Upper lobe of left lung (tissue), 6 donors: ENCODE measurements around the gene TMEM175. TPM values are rescaled to one million over a fixed set of nuclear protein-coding genes. Genes with fewer than 3 reads are reported as not detected.
A peak's percentile ranks its signal among the peaks of the same experiment; 100 is the strongest.
"Not testable (repeated sequence)": the region's sequence is repeated elsewhere in the genome, so short reads cannot be mapped to it uniquely, and the experiment has no call there.

ENCODE experiments used
- ATAC-seq, 2 donors: fragments of 200-7000 bp; cut with Tn5 transposase; one replicate each; pipeline ENCODE4 v1.9.1; 2022; ENCODE audit warnings: mild to moderate bottlenecking in 2 of 2, moderate library complexity in 2 of 2; ENCODE audit not compliant: low FRiP score in 2 of 2
- DNase-seq, 2 donors: peaks; one replicate each; pipeline ENCODE4 v3.0.0-alpha.2; 2019 to 2020
- H3K27ac ChIP-seq, 4 donors: fragments of 200-600 bp; sonication (generic); one replicate each; pipeline ENCODE4 v1.5.1; 2016 to 2019
- H3K27me3 ChIP-seq, 4 donors: fragments of 200-600 bp; sonication (generic); one replicate each; pipeline ENCODE4 v1.5.1; 2017 to 2019
- H3K36me3 ChIP-seq, 4 donors: fragments of 200-600 bp; sonication (generic); one replicate each; pipeline ENCODE4 v1.5.1; 2016 to 2019
- H3K4me1 ChIP-seq, 4 donors: fragments of 200-600 bp; sonication (generic); one replicate each; pipeline ENCODE4 v1.5.1; 2018 to 2019
- H3K4me3 ChIP-seq, 4 donors: fragments of 200-600 bp; sonication (generic); one replicate each; pipeline ENCODE4 v1.5.1; 2017 to 2019; ENCODE audit warnings: mild to moderate bottlenecking in 2 of 4, moderate library complexity in 1 of 4
- H3K9me3 ChIP-seq, 4 donors: fragments of 200-600 bp; sonication (generic); one replicate each; pipeline ENCODE4 v1.5.1; 2018 to 2019
- EP300 ChIP-seq, 4 donors: sonication (generic); formaldehyde crosslinking; IDR thresholded peaks; one replicate each; pipeline ENCODE4 v1.5.1; 2017; ENCODE audit warnings: antibody characterized with exemption in 4 of 4, control low read depth in 2 of 4
- POLR2A ChIP-seq, 4 donors: fragments of 450-650 bp; IDR thresholded peaks; one replicate each; pipeline ENCODE4 v1.5.1; 2016 to 2017; ENCODE audit warnings: antibody characterized with exemption in 4 of 4, mild to moderate bottlenecking in 2 of 4
- POLR2AphosphoS5 ChIP-seq, 2 donors: sonication (generic); formaldehyde crosslinking; IDR thresholded peaks; one replicate each; pipeline ENCODE4 v1.5.1; 2017; ENCODE audit warnings: antibody characterized with exemption in 2 of 2
- WGBS, 2 donors: methylation state at CpG; one replicate each; pipeline ENCODE4 v1.1.5; 2017 to 2018; 5-methylcytosine and 5-hydroxymethylcytosine counted together
- total RNA-seq, 6 donors: library from RNA; depleted of rRNA in 4 of 6; stranded (reverse); fragments of >200 nt in 4 of 6; gene quantifications; one replicate each; pipeline versions ENCODE4 v1.1.0 to v1.2.1, GENCODE V29; 2016 to 2021
- TF ChIP-seq, protein P1 (sequence below), 6 experiments: fragments of 450-650 bp in 4 of 6; fragments of 200-600 bp in 2 of 6; sonication (generic) in 2 of 6; IDR thresholded peaks; one replicate each; pipeline ENCODE4 v1.5.1; 2016 to 2019; ENCODE audit warnings: antibody characterized with exemption in 6 of 6
- donor health status: DM: no; HTN: no; CAD: no; lungs with moderate emphysema.
- donor health status: DM: no; HTN: yes; CAD: no; lungs with severe emphysema.

The TMEM175 gene
- total RNA-seq, 6 donors from 2014 or later = 24.6 to 126 (median 41.8) TPM

DNA sequence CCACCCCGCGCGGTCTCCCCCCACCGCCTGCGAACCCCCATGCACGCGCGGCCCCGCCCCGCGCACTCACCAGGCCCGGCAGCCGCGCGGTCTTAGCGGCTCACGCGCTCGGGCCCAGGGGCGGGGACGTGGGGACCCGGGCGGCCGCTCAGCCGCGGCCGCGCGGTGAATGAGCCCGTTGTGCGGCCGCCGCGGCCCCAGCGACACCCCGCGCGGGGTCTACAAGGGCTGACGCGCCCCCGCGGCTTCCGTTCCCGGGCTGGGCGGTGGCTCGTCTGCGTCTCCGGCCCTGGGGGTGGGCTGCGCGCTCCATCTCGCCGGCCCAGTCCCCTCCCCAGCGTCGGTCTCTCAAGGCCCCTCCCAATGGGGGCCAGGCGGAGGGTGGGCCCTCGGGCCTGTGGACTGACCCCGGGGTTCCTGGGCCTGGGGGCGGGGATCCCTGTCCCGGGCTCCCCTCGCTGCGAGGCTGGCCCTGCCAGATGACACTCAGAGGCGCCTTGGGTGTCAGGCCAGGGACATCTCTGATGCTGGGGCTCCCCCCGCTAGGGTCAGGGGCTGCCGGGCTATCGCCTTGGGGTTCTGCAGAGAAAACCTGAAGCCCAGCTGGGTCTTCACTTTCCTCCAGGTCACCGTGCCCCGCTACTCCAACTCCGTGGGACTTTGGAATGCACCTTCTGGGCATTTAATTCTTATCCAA is 65.3 kb downstream of the TMEM175 start:
- DNase-seq (peak in 1 of 2 donors; percentile 88), ATAC-seq (peak in 1 of 2 donors; percentile 38)
- peaks cover 4 to 36% (median 26%) of the 10 kb centered on the region in 4 donors for H3K27me3 ChIP-seq
- H3K9me3 ChIP-seq = no peaks in the 10 kb centered on the region
- no peak overlapping the region for H3K27ac ChIP-seq
- peaks cover 21 to 40% (median 28%) of the 10 kb centered on the region in 4 donors for H3K4me1 ChIP-seq
- no peak for TF ChIP-seq POLR2A (IDR thresholded peaks at IDR 0.05)
- TF ChIP-seq, protein P1, sequence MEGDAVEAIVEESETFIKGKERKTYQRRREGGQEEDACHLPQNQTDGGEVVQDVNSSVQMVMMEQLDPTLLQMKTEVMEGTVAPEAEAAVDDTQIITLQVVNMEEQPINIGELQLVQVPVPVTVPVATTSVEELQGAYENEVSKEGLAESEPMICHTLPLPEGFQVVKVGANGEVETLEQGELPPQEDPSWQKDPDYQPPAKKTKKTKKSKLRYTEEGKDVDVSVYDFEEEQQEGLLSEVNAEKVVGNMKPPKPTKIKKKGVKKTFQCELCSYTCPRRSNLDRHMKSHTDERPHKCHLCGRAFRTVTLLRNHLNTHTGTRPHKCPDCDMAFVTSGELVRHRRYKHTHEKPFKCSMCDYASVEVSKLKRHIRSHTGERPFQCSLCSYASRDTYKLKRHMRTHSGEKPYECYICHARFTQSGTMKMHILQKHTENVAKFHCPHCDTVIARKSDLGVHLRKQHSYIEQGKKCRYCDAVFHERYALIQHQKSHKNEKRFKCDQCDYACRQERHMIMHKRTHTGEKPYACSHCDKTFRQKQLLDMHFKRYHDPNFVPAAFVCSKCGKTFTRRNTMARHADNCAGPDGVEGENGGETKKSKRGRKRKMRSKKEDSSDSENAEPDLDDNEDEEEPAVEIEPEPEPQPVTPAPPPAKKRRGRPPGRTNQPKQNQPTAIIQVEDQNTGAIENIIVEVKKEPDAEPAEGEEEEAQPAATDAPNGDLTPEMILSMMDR (IDR thresholded peaks at IDR 0.05) = no peak
- no peak for TF ChIP-seq POLR2AphosphoS5 (IDR thresholded peaks at IDR 0.05)
- TF ChIP-seq EP300 (IDR thresholded peaks at IDR 0.05) = no peak
- WGBS, 2 donors = 22% methylated on average over 8 of the region's 68 CpGs; no CpG with 5 or more reads in 1 of the 2 donors
- H3K36me3 ChIP-seq = no peaks in the 10 kb centered on the region
- H3K4me3 ChIP-seq = peak overlapping the region in 3 of 4 donors; percentile 24 to 47 (median 43)

DNA sequence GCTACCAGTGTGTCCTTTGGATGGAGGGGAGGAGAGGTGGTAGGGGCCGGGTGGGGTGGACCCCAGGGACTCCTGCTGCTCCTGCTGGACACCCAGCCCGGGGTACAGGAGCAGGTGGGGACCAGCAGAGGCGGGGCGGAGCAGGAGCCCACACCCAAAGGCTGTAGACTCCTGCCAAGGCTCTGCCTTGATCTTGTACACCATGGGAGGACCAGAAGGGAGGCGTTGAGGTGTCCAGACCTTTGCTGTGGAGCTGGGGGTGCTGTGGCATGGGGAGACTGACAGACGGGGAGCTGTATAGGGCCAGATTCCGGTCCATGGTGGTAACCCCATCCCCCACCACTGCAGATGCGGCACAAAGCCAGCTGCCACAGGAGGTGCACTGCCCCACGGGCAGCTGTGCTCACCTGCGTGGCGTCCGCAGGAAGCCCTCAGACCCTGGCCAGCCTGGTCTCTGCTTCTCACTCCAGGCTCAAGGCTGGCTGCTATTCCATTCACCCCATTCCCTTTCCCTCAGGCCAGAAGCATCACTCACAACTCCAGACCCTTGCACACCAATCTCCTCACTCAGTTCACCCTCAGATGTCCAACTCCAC is 65.9 kb downstream of the TMEM175 start:
- peak overlapping the region in 1 of 4 donors; percentile 47 for H3K4me3 ChIP-seq
- WGBS, 2 donors = 44 to 52% methylated on average over 5 to 12 of the region's 12 CpGs

DNA sequence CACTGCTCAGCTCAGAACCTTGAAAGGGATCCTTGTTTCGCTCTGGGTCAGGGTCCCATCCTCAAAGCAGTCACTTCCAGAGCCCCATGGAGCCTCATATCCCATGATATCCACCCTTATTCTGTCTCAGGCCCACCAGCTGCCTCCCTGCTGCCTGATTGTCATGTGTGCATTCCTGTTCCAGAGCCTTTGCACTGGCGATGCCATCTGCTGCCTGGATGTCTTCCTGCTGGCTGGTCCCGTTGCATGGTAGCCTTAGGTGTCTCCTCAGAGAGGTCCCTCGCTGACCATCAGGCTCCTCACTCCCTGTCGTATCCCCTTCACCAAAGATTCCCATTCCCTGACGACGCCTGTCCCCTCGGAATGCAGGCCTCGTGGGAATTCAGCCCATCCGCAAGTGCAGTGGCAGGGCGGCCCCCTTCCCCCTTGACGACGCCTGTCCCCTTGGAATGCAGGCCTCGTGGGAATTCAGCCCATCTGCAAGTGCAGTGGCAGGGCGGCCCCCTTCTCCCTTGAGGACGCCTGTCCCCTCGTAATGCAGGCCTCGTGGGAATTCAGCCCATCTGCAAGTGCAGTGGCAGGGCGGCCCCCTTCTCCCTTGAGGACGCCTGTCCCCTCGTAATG is 67.1 kb downstream of the TMEM175 start:
- H3K4me3 ChIP-seq, ATAC-seq, H3K9me3 ChIP-seq, H3K36me3 ChIP-seq, H3K27ac ChIP-seq: not testable (repeated sequence)
- H3K27me3 ChIP-seq = peaks cover 4 to 55% (median 39%) of the 10 kb centered on the region in 4 donors
- peak in 1 of 2 donors; percentile 45 for DNase-seq
- WGBS, 2 donors = 56 to 63% methylated on average over 12 to 19 of the region's 21 CpGs
- H3K4me1 ChIP-seq = peaks cover 29 to 44% (median 31%) of the 10 kb centered on the region in 4 donors

More for the DNA sequence above, 65.9 kb downstream of the TMEM175 start:
- H3K27me3 ChIP-seq = peaks cover 4 to 43% (median 33%) of the 10 kb centered on the region in 4 donors
- H3K4me1 ChIP-seq = peaks cover 28 to 41% (median 30%) of the 10 kb centered on the region in 4 donors
- TF ChIP-seq EP300 (IDR thresholded peaks at IDR 0.05) (no peak), POLR2A (IDR thresholded peaks at IDR 0.05) (no peak), POLR2AphosphoS5 (IDR thresholded peaks at IDR 0.05) (no peak)
- TF ChIP-seq, protein P1 (IDR thresholded peaks at IDR 0.05) = no peak
- no peak overlapping the region for H3K27ac ChIP-seq
- H3K9me3 ChIP-seq = no peaks in the 10 kb centered on the region
- DNase-seq (peak in 1 of 2 donors; percentile 56), ATAC-seq (no peak)
- no peaks in the 10 kb centered on the region for H3K36me3 ChIP-seq

DNA sequence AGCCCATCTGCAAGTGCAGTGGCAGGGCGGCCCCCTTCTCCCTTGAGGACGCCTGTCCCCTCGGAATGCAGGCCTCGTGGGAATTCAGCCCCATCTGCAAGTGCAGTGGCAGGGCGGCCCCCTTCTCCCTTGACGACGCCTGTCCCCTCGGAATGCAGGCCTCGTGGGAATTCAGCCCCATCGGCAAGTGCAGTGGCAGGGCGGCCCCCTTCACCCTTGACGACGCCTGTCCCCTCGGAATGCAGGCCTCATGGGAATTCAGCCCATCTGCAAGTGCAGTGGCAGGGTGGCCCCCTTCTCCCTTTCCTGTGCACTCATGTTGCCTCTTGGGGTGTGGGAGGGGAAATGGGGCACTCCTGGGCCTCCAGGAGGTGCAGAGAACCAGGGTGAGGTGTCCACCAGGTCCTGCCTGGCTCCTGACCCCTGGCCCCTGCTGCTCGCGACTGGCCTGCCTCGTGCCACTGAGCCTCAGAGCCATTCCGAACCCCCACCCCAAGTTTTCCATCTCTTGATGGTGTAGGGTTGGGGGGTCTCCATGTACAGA is 67.7 kb downstream of the TMEM175 start:
- DNase-seq (peak in 1 of 2 donors; percentile 37), ATAC-seq (no peak)
- 54% methylated on average over 18 of the region's 18 CpGs; no CpG with 5 or more reads in 1 of the 2 donors for WGBS, 2 donors
- TF ChIP-seq EP300 (IDR thresholded peaks at IDR 0.05) (no peak), POLR2A (IDR thresholded peaks at IDR 0.05) (no peak)
- TF ChIP-seq, protein P1 (IDR thresholded peaks at IDR 0.05) = no peak
- peaks cover 4 to 56% (median 40%) of the 10 kb centered on the region in 4 donors for H3K27me3 ChIP-seq
- peaks cover 29 to 44% (median 31%) of the 10 kb centered on the region in 4 donors for H3K4me1 ChIP-seq
- H3K36me3 ChIP-seq = no peaks in the 10 kb centered on the region
- H3K27ac ChIP-seq = no peak overlapping the region
- no peak overlapping the region for H3K4me3 ChIP-seq
- H3K9me3 ChIP-seq = no peaks in the 10 kb centered on the region
